Common myeloid progenitor, CD34-positive (primary cell): ENCODE data around the gene PRKN.

Experiments used
- CTCF ChIA-PET: fragments of 350-600 bp; sonication (Branson Sonifier 250); formaldehyde crosslinking; loops from one replicate; lab custom pipeline; 2021; ENCODE audit warnings: antibody characterized with exemption; lab: Charles Lee
- POLR2A ChIA-PET: fragments of 350-600 bp; sonication (Branson Sonifier 250); formaldehyde crosslinking; loops from one replicate; lab custom pipeline; 2021; ENCODE audit warnings: antibody characterized with exemption; lab: Charles Lee
- DNase-seq, 3 donors: peaks; one replicate each; pipeline versions ENCODE4 v3.0.0 to v3.0.0-alpha.2; 2013
- H3K27ac ChIP-seq, 2 experiments: 1 replicate in 1 of 2; 2 replicates in 1 of 2; pipeline ENCODE4 v1.7.0; 2013; ENCODE audit warnings: inconsistent platforms in 2 of 2, low read length in 2 of 2, mild to moderate bottlenecking in 2 of 2, low read depth in 1 of 2, moderate library complexity in 1 of 2; ENCODE audit not compliant: severe bottlenecking in 2 of 2, insufficient read depth in 1 of 2, poor library complexity in 1 of 2
- H3K27me3 ChIP-seq, 5 experiments: replicated peaks in 2 of 5; 1 replicate in 3 of 5; 2 replicates in 2 of 5; pipeline versions ENCODE4 v1.6.1 to v1.7.0; 2013; ENCODE audit warnings: low read length in 4 of 5, mild to moderate bottlenecking in 2 of 5, moderate library complexity in 2 of 5, inconsistent platforms in 1 of 5; ENCODE audit not compliant: insufficient read depth in 5 of 5, control insufficient read depth in 4 of 5
- H3K36me3 ChIP-seq, 4 experiments: 1 replicate in 2 of 4; 2 replicates in 2 of 4; pipeline versions ENCODE4 v1.6.1 to v1.7.0; 2013; ENCODE audit warnings: low read length in 3 of 4, control low read depth in 1 of 4, mild to moderate bottlenecking in 1 of 4; ENCODE audit not compliant: control insufficient read depth in 4 of 4, insufficient read depth in 4 of 4
- H3K4me1 ChIP-seq, 4 experiments: 1 replicate in 3 of 4; 2 replicates in 1 of 4; pipeline versions ENCODE4 v1.6.1 to v1.7.1; 2013; ENCODE audit warnings: low read length in 3 of 4, mild to moderate bottlenecking in 3 of 4, control low read depth in 1 of 4, inconsistent platforms in 1 of 4, moderate library complexity in 1 of 4; ENCODE audit not compliant: control insufficient read depth in 4 of 4, insufficient read depth in 4 of 4; ENCODE audit errors: control extremely low read depth in 1 of 4
- H3K4me3 ChIP-seq, 7 experiments: 1 replicate in 4 of 7; 2 replicates in 3 of 7; pipeline versions ENCODE4 v1.5.1 to v1.7.0; 2013; ENCODE audit warnings: mild to moderate bottlenecking in 7 of 7, low read length in 6 of 7, moderate library complexity in 6 of 7, inconsistent platforms in 2 of 7, low read depth in 2 of 7, control low read depth in 1 of 7; ENCODE audit not compliant: insufficient read depth in 4 of 7, control insufficient read depth in 1 of 7; ENCODE audit errors: extremely low read depth in 1 of 7
- H3K9me3 ChIP-seq, 5 experiments: 1 replicate in 4 of 5; 2 replicates in 1 of 5; pipeline versions ENCODE4 v1.6.1 to v1.7.1; 2013; ENCODE audit warnings: low read length in 4 of 5, mild to moderate bottlenecking in 2 of 5, inconsistent platforms in 1 of 5, low read depth in 1 of 5, moderate library complexity in 1 of 5; ENCODE audit not compliant: control insufficient read depth in 4 of 5, insufficient read depth in 2 of 5; ENCODE audit errors: control extremely low read depth in 1 of 5
- WGBS: methylation state at CpG from one replicate; pipeline ENCODE4 v1.1.5; 2013; ENCODE audit not compliant: insufficient coverage; 5-methylcytosine and 5-hydroxymethylcytosine counted together

Gene PRKN

DNA sequence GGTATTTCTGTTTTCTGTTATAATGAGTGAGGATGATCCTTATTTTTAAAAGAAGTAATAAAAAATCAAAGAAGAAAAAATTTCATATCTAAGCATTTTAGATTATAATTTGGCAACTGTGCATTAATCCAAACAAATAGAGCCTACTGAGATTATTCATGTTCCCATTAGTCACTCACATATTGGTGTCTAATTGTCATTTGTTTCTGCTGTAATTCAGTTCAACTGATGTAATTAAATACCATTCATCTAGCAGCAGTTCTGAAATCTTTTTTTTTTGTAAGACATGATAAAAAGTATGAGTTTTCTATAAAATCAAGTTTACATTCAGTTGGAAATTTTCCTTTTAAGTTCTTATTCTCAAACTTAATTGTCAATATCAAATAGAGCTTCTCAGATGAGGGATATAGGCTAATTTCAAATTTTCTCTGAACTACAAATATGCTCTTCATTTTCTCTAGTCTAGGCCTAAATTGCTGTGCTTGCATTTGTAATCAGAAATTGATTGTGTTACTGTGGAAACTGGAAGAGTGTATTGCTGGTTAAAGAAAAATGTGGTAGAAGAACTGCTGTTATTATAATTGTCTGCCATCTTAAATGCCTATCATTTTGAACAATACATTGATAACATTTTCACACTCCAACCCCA is 23.8 kb upstream of the PRKN start:
- Histone ChIP-seq H3K27me3 (no peaks in the 10 kb centered on the region), H3K36me3 (no peaks in the 10 kb centered on the region), H3K4me3 (no peak overlapping the region), H3K27ac (no peak overlapping the region), H3K4me1 (no peaks in the 10 kb centered on the region), H3K9me3 (peaks cover 0 to 1% (median 0%) of the 10 kb centered on the region in 5 experiments)
- POLR2A ChIA-PET = no interaction called here
- no peak for DNase-seq
- CTCF ChIA-PET = interaction anchor here (0.5 kb wide), 1 partner anchor 20 kb away, joined by 4 read pairs; no protein-coding TSS in a partner anchor

DNA sequence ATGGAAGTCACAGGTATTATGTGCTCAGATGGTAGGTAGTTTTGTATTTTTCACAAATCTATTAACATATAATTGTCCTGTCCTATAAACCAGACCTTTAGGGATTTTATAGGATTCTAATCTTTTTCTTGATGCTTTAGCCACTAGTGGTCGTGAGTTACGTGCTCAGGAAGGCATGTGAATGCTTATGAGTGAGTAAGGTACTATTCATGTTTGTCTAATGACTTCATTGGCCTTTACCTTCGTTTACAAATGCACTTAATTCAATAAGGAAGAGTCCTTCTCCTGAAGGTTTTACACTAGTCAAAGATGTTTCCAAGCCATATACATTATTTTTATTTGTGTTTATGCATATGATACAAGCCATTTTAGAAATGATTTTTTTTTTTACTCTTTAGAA is 23.2 kb upstream of the PRKN start:
- H3K4me3 ChIP-seq = no peak overlapping the region
- no peaks in the 10 kb centered on the region for H3K4me1 ChIP-seq
- H3K27me3 ChIP-seq = no peaks in the 10 kb centered on the region
- H3K36me3 ChIP-seq = no peaks in the 10 kb centered on the region
- H3K27ac ChIP-seq = no peak overlapping the region
- POLR2A ChIA-PET = no interaction called here
- peaks cover 0 to 1% (median 0%) of the 10 kb centered on the region in 5 experiments for H3K9me3 ChIP-seq
- no CpG with 5 or more reads among the region's 3 CpGs for WGBS
- DNase-seq = no peak
- CTCF ChIA-PET = no interaction called here

GRCh38 chr6:162736961-162737360 is 9.4 kb upstream of the PRKN start:
- Histone ChIP-seq H3K36me3 (no peaks in the 10 kb centered on the region), H3K4me3 (no peak overlapping the region), H3K4me1 (peaks cover 0 to 2% (median 0%) of the 10 kb centered on the region in 4 experiments), H3K9me3 (no peaks in the 10 kb centered on the region), H3K27ac (no peak overlapping the region), H3K27me3 (no peaks in the 10 kb centered on the region)
- ChIA-PET CTCF (interaction anchor here (1.1 to 1.4 kb wide), 2 partner anchors 899 to 1340 kb away, joined by 3 to 4 read pairs; no protein-coding TSS in a partner anchor), POLR2A (no interaction called here)
- no CpG with 5 or more reads among the region's 1 CpG for WGBS
- no peak for DNase-seq

DNA sequence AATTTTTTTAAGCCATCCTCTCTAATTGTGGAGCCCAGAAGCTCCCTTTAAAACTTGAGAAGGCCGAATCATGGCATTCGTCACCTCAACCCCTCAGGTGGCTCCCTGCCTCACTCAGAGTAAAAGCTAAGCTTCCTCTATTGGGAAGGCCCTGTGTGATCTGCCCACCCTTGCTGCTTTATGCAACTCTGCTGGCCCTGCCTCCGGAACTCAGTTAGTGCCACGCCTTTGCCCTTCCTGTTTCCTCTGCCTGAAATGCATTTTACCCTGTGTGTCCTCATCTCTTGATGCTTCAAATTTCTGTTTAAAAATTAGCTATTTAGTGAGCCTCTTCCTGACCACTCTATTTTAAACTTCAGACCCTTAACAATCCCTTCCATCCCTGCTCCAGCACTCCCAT is 5.9 kb upstream of the PRKN start:
- ChIA-PET POLR2A (no interaction called here), CTCF (interaction anchor here (1.1 kb wide), 1 partner anchor 31 kb away, joined by 3 read pairs; no protein-coding TSS in a partner anchor)
- no peaks in the 10 kb centered on the region for H3K9me3 ChIP-seq
- no peak overlapping the region for H3K4me3 ChIP-seq
- 51% methylated on average over 3 of the region's 4 CpGs for WGBS
- H3K4me1 ChIP-seq = peaks cover 0 to 3% (median 0%) of the 10 kb centered on the region in 4 experiments
- DNase-seq = peak in 1 of 3 donors; percentile 4
- no peaks in the 10 kb centered on the region for H3K36me3 ChIP-seq
- H3K27ac ChIP-seq = no peak overlapping the region
- no peaks in the 10 kb centered on the region for H3K27me3 ChIP-seq

DNA sequence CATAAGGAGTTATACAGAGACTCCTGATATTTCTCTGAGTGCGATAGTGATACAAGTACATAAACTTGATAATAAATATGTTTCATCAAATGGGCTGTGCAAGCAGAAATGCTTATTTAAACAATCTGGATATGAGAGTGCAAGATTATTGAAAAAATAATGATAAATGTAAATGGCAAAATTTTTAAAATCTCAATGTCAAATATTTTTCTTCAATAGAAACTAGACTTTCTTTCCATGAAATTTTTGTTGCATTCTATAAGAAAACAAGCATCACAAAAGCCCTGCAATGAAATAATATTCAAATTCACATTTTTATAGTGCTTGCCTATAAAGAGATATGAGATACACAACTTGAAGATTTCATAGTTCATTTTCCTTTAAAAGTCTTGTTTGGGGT is 2.9 kb upstream of the PRKN start:
- DNase-seq = no peak
- no CpG with 5 or more reads among the region's 1 CpG for WGBS
- H3K4me3 ChIP-seq = no peak overlapping the region
- peaks cover 0 to 15% (median 2%) of the 10 kb centered on the region in 4 experiments for H3K4me1 ChIP-seq
- ChIA-PET CTCF (interaction anchor here (0.6 kb wide), 2 partner anchors 21 to 662 kb away, joined by 4 to 5 read pairs; no protein-coding TSS in a partner anchor), POLR2A (no interaction called here)
- H3K27me3 ChIP-seq = no peaks in the 10 kb centered on the region
- no peak overlapping the region for H3K27ac ChIP-seq
- no peaks in the 10 kb centered on the region for H3K36me3 ChIP-seq
- no peaks in the 10 kb centered on the region for H3K9me3 ChIP-seq

GRCh38 chr6:162728706-162729105 is 1.1 kb upstream of the PRKN start:
- no peak for DNase-seq
- H3K27me3 ChIP-seq = no peaks in the 10 kb centered on the region
- no peak overlapping the region for H3K4me3 ChIP-seq
- H3K27ac ChIP-seq = peak overlapping the region in 1 of 2 experiments; percentile 93
- H3K36me3 ChIP-seq = no peaks in the 10 kb centered on the region
- no peaks in the 10 kb centered on the region for H3K9me3 ChIP-seq
- POLR2A ChIA-PET = no interaction called here
- CTCF ChIA-PET = interaction anchor here (1.3 kb wide), 1 partner anchor 24 kb away, joined by 3 read pairs; no protein-coding TSS in a partner anchor
- H3K4me1 ChIP-seq = peaks cover 0 to 15% (median 2%) of the 10 kb centered on the region in 4 experiments
- WGBS = 89% methylated on average over 1 of the region's 1 CpG

DNA sequence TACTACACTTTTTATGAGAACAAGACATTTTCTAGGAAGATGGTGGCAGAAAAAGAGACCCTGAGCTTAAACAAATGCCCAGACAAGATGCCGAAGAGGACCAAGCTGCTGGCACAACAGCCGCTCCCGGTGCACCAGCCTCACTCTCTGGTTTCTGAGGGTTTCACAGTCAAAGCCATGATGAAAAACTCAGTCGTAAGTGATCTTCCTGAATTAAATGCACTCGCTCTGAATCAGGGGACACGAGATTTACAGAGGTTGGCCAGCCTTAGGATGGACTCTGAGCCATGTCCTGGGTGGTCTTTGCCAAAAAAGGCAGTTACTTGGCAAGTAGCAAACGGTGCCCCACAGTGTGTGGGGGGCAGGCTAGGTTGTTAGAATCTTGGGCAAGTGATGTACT is 631 bp upstream of the PRKN start:
- H3K4me3 ChIP-seq = peak overlapping the region in 6 of 7 experiments; percentile 53 to 82 (median 76)
- CTCF ChIA-PET = interaction anchor here (1.3 to 1.5 kb wide), 2 partner anchors 22 to 23 kb away, joined by 3 to 4 read pairs; no protein-coding TSS in a partner anchor
- H3K36me3 ChIP-seq = no peaks in the 10 kb centered on the region
- H3K9me3 ChIP-seq = no peaks in the 10 kb centered on the region
- POLR2A ChIA-PET = no interaction called here
- no peak for DNase-seq
- WGBS = 56% methylated on average over 7 of the region's 7 CpGs
- H3K27me3 ChIP-seq = no peaks in the 10 kb centered on the region
- H3K27ac ChIP-seq = peak overlapping the region; percentile 67 to 93
- H3K4me1 ChIP-seq = peaks cover 0 to 13% (median 2%) of the 10 kb centered on the region in 4 experiments
